ENCODE data around the gene APEX2. TPM values are rescaled to one million over a fixed set of nuclear protein-coding genes. Genes with fewer than 3 reads are reported as not detected.

Gene APEX2
- total and polyA plus RNA-seq, 2 of the 4 experiments (the other 2 are of a cell fraction), result 3.4 to 16.5 TPM

DNA sequence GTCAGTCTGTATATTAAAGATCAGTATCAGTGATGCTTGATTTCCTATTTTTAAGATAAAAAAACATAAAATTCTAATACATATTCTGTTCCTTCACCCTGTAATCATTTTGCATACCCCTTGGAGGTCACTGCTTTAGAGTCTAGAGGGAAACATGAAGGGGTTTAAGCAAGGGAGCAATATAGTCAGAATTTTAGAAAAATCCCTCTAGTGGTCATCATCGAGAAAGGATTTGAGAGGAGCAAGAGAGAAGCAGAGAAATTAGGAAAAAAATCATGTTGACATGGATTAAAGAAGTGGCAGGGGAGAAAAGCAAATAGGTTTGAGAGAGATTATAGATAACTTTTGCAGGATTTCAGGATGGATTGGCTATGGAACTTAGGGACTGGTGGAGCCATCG, 11.1 kb downstream of the APEX2 start:
- H3K79me1 ChIP-seq (ENCODE audit: low read depth in 1 of 2, low read length in 2 of 2), result no peaks in the 10 kb centered on the region; a peak in 1 of 4 replicates
- in situ Hi-C loops (cut with MboI; ENCODE audit: low sequenced_read_pairs), result loop anchor here (10.0 kb wide), 1 partner anchor 56 kb away; no protein-coding TSS in a partner anchor
- no peak overlapping the region for H2AFZ ChIP-seq (replicated peaks; ENCODE audit: low read length, poor library complexity)
- DNase-seq, result peak; percentile 4
- H3K4me1 ChIP-seq (ENCODE audit: control insufficient read depth, insufficient read depth, low read length), result peaks cover 4% of the 10 kb centered on the region
- no peak overlapping the region for H3K4me2 ChIP-seq (ENCODE audit: low read depth, low read length)
- H4K5ac ChIP-seq (ENCODE audit: low read depth, low read length), result no peak overlapping the region
- dilution Hi-C loops (cut with HindIII; ENCODE audit: low sequenced_read_pairs, unreplicated experiment), result no loop called here
- H3K27me3 ChIP-seq (ENCODE audit: control insufficient read depth, insufficient read depth, low read length), result peaks cover 2% of the 10 kb centered on the region; the same call in 1 of the 2 replicates
- no peak overlapping the region for H2AK5ac ChIP-seq (ENCODE audit: low read depth, low read length)
- ChIA-PET POLR2A (ENCODE audit: unreplicated experiment) (no interaction called here), CTCF (no interaction called here)
- no peak overlapping the region for H2BK20ac ChIP-seq (ENCODE audit: low read depth, low read length)
- no peak overlapping the region for H3K23ac ChIP-seq (ENCODE audit: low read depth, low read length)
- H2AK9ac ChIP-seq (replicated peaks; ENCODE audit: low read depth, low read length, poor library complexity), result no peak overlapping the region
- no peaks in the 10 kb centered on the region for H3K9me3 ChIP-seq (ENCODE audit: control insufficient read depth, insufficient read depth, low read length)
- no CpG with 5 or more reads among the region's 2 CpGs for WGBS, 2 experiments (ENCODE audit: extremely low coverage in 2 of 2, insufficient read length in 1 of 2)
- BruUV-seq (replicated peaks), result no TSS peak
- no peak overlapping the region for H2BK120ac ChIP-seq (ENCODE audit: low read depth, low read length)
- no peak overlapping the region for H4K91ac ChIP-seq (ENCODE audit: insufficient read depth, low read depth, low read length)
- peaks cover 6% of the 10 kb centered on the region; the same call in 1 of the 2 replicates for H3K36me3 ChIP-seq (ENCODE audit: control insufficient read depth, insufficient read depth, low read length)
- no peak overlapping the region for H3K4ac ChIP-seq (ENCODE audit: low read depth, low read length)
- H3K9ac ChIP-seq (ENCODE audit: low read depth, low read length), result no peak overlapping the region
- 0 out of 2 replicates have a peak, but pooled peaks have one; percentile 35 for ATAC-seq (ENCODE audit: low read depth)
- H4K20me1 ChIP-seq (ENCODE audit: insufficient read depth, low read length), result peaks cover 6% of the 10 kb centered on the region; the same call in 1 of the 2 replicates
- intact Hi-C loops (cut with micrococcal nuclease), result no loop called here
- no peak overlapping the region for H2BK15ac ChIP-seq (ENCODE audit: low read depth, low read length)
- H3K9me1 ChIP-seq (ENCODE audit: insufficient read depth, low read length), result peaks cover 3% of the 10 kb centered on the region
- H4K8ac ChIP-seq (ENCODE audit: low read depth in 2 of 2, low read length in 2 of 2), result no peak overlapping the region
- no peak overlapping the region for H3K4me3 ChIP-seq (ENCODE audit: insufficient read depth, low read depth, low read length)
- no peak overlapping the region for H2BK5ac ChIP-seq (ENCODE audit: low read depth, low read length, poor library complexity, severe bottlenecking)
- no peak overlapping the region for H3K14ac ChIP-seq (replicated peaks; ENCODE audit: low read depth, low read length)
- H3K56ac ChIP-seq (ENCODE audit: extremely low read depth, insufficient read depth, low read length), result no peak overlapping the region
- TF ChIP-seq, protein P1, sequence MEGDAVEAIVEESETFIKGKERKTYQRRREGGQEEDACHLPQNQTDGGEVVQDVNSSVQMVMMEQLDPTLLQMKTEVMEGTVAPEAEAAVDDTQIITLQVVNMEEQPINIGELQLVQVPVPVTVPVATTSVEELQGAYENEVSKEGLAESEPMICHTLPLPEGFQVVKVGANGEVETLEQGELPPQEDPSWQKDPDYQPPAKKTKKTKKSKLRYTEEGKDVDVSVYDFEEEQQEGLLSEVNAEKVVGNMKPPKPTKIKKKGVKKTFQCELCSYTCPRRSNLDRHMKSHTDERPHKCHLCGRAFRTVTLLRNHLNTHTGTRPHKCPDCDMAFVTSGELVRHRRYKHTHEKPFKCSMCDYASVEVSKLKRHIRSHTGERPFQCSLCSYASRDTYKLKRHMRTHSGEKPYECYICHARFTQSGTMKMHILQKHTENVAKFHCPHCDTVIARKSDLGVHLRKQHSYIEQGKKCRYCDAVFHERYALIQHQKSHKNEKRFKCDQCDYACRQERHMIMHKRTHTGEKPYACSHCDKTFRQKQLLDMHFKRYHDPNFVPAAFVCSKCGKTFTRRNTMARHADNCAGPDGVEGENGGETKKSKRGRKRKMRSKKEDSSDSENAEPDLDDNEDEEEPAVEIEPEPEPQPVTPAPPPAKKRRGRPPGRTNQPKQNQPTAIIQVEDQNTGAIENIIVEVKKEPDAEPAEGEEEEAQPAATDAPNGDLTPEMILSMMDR (conservative IDR thresholded peaks at IDR 0.05; ENCODE audit: low read depth, low read length), result peak; percentile 30
- TF ChIP-seq CEBPB (IDR thresholded peaks at IDR 0.05; ENCODE audit: low read depth, low read length), result no peak
- no peak overlapping the region for H3K27ac ChIP-seq (ENCODE audit: insufficient read depth, low read length)
- H3K18ac ChIP-seq (ENCODE audit: low read depth, low read length), result no peak overlapping the region
